ENCODE results near the gene DOCK9.
"Not testable (repeated sequence)": the region's sequence is repeated elsewhere in the genome, so short reads cannot be mapped to it uniquely, and the experiment has no call there.

The DOCK9 gene

DNA sequence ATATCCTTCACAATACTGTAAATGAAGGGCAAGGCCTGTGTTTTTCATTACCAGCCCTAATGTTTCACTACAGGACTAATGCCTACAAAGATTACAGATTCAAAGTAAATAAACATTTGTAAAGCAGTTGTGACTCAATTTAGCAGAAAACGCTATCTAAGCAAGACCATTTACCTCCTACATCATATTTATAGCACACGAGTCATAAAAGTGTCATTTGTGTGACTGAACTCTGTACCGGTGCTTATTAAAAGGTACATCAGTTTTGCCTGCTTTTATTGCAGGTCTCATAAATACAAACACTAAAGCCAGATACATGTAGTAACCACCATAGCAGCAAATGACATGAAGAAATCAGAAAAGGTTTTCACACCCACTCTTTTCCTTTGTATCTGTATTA is 163.9 kb downstream of the DOCK9 start:
- DNase-seq: no peak

DNA sequence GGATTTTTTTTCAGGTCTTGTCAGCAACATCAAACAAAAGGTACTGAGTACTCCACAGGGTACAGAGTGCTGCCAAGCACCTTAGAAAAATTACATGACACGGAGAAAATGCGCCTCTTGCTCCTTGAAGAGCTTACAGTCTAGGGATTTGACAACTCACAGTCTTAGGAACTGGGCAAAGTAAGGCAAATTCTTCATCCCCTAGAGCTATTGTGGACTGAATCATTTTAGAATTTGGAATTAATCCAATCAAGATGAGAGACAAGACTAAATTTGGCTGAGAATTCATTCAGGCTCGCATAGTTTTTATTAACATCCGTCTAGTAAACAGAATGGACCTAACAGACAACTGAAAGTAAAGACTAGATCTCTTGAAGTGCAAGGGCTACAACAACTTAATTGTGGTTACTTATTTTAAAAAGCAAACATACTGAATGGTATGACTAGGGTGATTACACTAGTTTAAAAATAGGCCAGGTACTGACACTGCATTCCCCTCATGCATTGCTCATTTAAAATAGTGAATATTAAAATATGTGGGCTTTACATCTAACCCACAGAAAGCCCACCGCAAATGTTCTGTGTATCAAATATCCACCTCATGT is 165.6 kb downstream of the DOCK9 start:
- not testable (repeated sequence) for DNase-seq

DNA sequence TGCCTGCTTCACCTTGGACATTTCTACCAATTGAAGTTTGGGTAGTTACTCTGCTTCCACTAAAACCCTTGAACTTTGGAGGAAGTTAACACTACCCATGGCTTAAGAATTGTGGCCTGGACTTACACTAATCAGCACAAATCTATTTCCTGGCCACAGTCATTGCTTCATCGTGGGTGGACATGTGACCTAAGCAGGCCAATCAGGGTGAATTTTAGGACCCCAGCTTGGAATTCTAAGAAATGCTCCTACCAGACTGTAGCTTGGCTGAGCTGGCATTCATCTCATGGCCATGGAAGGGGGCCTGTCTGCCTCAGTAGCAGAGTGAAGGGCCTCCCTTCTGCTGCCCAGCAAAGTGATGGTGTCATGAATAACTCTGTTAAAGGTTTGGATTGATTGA is 167.1 kb downstream of the DOCK9 start:
- DNase-seq: no peak

DNA sequence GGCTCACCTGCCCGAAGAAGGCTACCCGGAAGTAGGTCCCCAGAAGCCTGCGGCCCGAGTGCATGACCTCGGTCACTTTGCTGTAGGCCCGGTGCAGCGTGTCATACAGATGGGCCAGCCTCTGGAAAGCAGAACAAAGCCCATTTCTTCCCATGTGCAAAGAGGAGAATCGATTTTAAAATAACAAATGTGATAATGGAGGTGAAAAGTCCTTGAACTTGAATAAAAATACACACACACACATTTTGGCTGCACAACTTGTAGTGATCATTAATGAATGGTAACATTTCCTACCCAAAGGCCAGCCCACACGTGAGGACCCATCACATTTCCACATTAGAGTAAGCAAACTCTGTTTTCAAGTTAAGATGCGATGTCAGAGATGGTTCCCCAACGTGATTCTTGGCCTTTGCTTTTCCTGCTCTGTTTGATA is 168.5 kb downstream of the DOCK9 start:
- no peak for DNase-seq

DNA sequence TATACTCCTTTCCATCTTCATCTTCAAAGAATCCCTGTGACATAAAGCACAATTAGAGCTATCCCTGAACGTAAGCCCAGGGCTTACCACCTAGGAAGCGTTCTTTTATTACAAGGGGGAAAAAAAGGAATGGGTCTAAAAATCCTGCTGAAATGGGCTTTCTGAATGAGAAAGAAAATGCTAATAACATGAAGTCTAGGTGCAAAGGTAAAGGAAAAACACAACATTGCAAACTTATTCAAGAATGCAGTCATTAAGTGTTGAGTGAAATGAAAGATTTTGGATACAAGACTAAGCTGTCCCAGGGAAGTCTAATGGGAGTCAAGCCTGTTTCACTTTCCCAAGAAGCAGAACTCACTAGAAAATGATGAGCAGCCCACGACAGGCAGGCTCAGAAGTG is 170.1 kb downstream of the DOCK9 start:
- DNase-seq: no peak

DNA sequence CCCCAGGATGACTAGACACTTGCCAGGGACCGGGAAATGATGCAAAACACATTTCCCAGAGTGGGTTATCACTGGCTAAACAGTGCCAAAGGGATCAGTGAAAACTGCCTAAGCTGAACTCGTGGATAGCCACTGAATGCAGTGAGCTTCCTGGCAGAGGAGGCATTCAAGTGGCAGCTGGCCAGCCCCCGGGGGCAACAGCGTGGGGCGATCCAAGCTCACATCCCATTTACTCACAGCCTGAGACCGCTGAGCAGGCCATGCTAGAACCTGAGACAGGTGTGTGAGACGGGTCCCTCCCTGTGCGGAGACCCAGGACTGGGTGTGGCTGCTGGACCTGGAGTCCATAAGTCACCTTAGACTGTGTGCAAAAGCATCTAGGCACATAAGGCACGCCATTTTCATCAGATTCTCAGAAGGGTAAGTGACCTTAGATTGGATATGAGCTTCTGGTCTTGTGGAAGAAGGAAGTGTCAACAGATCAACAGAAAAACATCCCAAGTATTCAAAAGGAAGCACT is 173.5 kb downstream of the DOCK9 start:
- no peak for DNase-seq

DNA sequence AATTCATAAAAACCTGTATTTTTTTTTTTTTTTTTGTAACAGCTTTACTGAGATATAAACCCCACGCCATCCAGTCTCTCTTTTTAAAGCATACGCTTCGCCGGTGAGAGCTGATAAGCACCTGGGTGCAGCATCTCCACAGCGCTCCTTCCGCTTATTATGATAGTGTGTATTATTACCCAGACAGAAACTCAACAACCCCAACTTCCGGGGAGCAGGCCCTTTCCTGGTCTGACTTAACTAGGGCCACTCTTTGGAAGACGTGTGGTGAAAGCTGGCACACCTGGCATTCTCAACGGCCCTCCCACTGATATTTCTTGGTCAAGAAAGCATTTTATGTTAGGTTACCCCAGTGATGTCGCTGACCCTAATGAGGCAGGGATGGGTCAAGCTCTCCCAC is 173.9 kb downstream of the DOCK9 start:
- DNase-seq: no peak

DNA sequence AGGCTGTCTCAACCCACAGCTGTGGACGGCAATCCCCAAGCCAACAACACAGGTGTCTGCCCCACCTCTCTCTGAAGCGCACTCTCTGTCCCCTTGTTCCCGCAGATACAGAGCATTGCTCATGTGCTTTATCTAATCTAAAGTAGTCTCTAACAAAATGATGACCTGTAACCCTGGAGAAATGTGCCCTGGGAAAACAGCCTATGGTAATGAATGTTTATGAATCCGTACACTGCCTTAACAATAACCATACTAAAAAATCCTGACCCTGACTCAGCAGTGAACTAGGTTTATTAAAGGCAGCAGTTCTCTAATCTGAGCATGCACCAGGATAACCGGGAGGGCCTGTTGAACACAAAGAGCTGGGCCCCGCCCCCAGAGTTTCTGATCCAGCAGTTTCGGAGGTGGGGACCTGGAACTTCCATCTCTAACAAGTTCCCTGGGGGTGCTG is 174.7 kb downstream of the DOCK9 start:
- DNase-seq: no peak

DNA sequence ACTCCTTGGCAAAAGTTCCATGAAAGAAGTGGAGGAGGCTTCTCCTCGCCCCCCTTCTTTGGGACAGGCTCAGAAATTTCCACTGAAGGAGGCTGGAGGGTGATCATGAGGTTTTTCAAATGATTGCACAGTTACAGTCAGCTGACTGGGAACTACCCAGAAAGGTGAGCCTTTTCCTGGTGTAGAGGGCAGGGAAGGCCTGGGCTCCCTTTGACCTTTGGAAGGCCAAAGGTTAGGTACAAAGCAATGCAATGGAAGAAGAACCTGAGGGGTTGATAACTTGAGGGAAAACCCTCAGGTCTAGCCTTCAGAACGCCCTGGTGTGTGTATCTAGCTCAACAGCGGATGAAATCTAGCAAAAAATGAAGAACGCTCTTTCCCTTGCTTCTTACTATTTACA is 175.3 kb downstream of the DOCK9 start:
- no peak for DNase-seq

DNA sequence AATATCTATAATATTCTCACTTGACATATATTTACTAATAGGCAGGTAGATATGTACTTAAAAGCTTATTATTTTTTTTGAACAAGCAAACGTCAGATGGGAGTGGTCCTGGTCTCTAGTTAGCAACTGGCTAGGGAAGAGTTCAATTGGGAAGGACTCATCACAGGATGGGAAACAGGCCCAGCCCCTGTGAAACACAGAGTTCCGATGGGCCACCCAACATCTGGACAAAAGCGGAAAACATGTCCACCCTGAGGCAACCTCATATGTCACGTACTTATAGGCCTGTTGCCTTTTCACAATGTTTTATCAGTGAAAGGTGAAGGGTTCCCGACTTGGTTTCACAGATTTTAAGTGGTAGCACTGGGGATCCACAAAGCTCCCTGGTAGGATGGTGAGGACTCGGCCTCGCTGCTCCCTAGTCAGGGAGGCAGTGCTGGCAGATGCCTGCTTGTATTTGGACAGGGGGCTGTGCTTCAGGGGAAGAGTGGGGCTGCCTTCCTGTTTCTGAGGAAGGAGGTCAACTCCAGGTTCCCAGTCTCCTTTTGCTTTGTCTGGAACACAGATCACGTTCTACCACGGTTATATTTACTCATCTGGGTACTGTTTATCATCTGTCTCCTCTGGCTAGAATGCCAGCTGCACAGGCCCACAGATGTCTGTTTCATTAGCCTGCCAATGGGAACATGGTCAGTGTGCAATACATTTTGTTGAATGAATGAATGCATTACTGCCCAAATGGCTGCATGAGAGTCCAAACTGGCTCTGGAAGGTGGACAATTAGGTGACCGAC is 176.0 kb downstream of the DOCK9 start:
- DNase-seq: no peak

DNA sequence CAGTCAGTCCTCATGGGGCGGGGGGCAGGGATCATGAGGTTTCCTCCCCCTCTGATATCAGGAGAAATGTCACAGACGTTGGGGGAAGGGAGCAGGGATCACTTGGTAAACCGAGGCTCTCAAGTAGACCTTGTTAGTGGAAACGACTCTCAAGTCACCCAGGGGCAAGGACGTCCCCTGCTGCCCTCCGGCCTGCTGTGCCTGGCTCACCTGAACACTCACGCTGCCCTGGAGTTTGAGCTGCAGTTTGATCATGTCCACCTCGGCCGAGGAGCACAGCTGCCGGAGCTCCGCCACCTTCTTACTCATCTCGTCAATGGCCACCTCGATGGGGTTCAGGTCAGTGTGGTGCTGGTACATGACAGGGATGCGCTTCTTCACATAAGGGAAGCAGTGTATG is 177.8 kb downstream of the DOCK9 start:
- DNase-seq: no peak

DNA sequence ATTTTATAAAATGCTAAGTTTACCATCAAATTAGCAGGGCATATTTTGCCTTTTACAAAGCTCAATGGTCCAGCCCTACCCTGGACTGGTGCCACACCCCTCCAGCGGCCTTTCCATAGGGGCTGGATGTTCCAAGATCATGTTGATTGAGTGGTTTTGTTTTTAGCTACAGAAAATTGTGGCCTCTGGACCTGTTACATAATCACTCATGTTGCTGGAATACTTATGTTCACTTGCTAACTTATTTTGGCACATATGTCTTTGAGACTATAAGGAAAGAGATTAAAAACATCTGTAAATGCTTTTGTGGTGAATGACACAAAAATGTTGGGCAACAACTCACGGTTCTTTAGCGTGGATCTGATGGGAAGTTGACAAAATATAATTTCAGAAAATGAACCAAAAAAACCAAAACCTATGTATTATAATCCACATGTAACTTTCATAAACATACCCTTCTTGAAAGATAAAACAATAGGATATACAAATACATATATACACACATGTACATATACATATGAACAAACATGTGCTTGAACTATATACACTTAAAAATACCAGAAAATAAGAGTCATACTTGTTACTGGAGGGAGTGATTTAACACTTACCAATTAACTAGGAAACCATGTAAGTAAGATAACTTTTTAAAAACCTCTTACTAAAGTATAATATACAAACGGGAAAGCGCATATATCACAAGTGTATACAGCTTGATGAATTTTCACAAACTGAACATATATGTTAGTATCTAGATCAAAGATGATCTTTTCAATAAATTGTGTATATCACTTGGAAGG is 178.8 kb downstream of the DOCK9 start:
- DNase-seq: no peak

DNA sequence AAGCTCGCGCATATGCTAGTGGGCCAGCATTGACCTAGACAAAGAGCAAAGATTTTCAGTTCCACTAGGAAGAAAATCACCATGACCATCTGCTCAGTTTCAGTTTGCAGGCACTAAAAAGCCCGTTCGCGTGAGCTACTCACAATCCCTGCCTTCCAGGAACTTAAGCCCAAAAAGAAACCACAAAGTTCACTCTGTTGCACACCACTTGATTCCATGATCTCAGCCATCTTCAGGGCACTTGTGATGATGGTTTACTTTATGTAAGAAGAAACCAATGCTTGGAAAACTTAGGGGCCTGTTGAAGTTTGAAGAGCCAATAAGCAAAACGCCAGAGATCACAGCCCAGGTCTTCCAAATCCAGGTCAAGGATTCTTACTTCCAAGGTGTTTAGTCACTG is 180.4 kb downstream of the DOCK9 start:
- DNase-seq: no peak

DNA sequence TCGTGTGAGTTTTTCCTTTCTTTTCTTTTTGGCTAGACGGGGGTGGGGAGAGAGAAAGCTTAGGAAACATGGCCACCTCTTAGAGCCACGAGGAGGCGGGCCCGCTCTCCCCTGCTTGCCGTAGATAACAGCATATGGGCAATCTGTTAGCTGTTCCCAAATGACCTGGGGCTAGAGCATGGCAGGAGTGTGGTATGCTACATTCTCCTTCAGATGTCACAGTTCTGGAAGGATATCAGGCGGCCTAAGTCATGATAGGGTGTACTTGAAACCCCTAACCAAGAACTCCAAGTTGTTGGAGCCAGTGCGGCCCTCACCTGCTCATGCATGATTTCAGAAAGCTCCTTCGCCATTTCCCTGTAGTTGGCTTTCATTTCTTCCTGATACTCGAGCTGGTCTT is 181.1 kb downstream of the DOCK9 start:
- no peak for DNase-seq

DNA sequence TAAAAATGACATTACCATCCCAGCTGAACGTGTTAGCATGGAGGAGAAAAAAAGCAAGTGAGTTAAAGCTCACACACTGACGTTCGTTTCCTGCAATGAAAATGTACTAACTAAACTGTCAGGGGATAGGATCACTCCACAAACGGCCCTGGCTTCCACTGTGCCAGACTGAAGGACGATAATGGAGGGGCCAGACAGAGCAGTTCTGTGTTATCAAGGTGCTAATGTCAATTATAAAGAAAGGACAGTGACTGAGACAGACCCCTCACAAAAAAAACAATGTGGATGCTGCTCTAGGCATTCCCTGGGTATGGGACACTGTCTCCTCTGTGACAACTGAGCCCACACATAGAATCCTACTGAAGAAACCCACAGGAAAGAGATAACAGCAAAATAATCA is 181.7 kb downstream of the DOCK9 start:
- no peak for DNase-seq

DNA sequence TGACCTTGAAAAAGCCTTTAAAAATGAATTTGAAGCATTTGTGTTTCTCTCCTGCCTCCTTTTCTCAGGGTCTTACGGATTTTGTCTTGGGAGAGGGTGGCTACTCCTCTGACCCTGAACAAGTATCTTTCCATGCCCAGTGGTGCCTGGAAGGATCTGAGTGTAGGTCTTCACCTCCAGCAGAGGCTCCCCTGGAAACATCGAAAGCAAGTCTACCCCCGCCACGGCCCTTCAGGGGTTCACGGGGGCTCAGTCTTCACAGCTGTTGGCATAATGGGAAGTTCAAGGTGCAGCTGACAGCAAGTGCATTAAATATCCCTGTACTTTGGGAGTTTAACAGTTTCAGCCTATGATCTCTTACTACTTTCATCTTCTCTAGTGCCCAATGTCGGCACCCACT is 182.6 kb downstream of the DOCK9 start:
- DNase-seq: no peak

DNA sequence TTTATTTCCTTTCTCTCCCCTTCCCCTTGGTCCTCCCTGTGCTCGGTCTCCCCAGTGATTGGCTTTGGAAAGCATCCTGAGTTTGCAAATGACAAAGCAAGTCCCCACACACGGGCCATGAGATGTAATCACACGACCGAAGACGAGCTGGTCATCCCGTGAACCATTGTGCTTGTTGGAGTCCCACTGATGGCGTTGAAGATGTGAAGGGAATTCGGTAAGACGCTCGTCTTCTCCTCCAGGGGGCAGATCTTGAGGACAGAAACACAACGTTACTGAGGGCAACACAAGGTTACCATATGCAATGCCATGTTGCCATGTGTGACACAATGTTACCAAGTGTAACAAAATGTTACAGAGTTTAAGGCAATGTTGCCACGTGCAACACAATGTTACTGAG is 183.4 kb downstream of the DOCK9 start:
- DNase-seq: no peak

DNA sequence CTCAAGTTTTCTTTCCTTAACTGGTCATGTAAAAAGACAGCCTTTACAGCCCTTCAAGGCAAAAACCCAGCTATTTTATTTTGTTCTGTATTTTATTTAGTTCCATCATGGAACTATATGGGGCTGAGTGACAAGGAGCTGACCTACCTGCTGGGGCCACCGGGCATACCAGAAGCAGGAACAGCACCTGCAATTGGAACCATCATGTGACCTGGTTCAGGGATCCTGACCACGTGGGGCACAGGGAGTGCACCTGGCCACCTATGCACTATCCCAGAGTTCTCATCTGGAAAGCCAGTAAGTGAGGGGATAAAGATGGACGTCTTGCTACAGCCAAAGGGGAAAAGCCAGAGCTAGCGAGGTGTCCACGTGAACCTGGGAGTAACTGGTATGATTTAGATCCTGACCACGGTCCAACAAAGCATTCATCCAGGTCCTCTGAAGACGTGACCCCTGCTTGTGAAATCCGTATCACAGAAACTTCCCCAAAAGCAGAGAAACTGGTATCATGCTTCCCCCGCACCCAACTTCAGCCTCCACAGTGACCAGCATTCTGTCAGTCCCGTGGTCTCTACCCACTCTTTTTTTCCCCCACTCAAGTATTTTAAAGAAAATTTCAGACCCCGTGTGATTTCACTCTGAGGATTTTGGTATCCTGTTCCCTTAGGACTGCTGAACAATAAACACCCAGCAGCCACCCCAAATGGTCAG is 184.9 kb downstream of the DOCK9 start:
- DNase-seq: no peak

DNA sequence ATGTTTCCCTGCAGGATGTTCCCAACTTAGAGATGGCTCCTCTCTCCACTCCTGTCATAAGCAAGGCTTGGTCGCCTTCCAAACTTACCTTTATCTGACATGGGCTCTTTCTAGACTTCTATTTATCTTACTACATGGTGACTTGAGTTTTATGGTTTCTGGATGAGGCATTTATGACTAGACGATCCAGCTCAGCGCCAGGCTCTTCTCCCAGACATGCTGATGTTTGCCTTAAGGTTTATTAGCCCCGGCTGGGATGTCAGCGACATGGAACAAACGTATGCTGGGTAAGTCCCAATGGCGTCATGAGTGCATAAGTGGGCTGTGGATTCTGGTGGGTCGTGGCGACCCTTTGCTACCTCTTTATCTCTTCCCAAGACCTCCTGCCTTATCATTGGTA is 185.5 kb downstream of the DOCK9 start:
- DNase-seq: no peak

DNA sequence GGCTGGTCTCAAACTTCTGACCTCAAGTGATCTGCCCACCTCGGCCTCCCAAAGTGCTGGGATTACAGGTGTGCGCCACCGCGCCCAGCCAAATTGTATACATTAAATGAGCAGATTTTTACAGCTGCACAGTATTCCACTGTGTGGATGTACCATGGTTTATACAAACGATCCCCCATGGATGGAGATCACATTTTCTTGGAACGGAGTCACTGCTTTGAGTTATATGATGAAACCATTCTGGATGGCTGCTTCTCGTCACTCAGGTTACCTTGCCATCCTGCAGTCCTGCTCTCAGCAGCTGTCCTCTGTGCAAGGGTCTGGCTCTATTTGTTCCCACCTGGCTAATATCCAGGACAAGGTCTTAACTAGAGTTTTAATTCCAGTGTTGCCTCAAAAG is 186.3 kb downstream of the DOCK9 start:
- DNase-seq: no peak

DNA sequence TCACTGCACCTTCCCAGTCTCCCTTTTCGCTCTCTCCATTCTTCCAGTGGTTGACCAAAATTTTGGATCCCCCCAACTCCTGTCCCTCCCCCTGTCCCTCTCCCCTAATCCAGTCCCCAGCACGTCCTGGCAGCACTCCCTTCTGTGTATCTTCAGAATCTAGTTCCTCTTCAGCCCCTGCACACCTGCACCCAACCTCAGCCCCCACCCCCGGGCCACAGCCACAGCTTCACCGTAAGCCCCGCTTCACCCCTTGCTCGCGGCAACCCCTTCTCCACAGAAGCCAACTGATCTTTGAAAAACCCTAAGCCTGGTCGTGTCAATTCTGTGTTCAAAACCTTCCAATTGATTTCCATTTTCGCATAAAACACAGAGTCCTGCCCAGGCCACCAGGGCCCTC is 189.9 kb downstream of the DOCK9 start:
- DNase-seq: no peak

DNA sequence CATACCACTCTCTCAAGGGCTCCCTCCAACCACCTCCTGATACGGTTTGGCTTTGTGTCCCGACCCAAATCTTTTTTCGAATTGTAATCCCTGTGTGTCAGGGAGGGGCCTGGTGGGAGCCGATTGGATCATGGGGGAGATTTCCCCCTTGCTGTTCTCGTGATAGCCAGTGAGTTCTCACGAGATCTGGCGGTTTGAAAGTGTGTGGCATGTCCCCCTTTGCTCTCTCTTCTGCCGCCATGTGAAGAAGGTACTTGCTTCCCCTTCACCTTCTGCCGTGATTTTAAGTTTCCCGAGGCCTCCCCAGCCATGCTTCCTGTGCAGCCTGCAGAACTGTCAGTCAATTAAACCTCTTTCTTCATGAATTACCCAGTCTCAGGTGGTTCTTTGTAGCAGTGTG is 190.7 kb downstream of the DOCK9 start:
- no peak for DNase-seq

DNA sequence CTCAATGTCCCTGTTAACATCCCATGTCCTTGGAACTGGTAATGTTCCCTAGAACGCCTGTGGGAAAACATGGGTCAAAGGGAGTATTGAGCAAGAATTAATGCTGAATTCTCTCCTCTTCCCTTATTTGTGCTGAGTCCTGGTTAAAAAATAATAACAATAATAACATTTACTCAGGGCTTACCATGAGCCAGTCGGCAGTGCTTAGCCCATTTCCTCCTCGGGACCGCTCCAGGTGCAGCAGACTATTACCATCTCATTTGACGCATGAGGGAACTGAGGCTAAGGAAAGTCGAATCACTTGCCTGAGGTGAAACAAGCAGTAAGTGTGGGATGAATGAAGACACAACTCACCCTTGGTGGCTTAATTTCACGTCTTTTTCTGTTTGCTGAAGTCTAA is 191.8 kb downstream of the DOCK9 start:
- DNase-seq: no peak

All from NCI-H146 (cell line).